GM19468 (cell line): ENCODE measurements around the gene KREMEN2.

Experiments
- ATAC-seq: cut with Tn5 transposase; IDR thresholded peaks from one replicate; pipeline ENCODE4 v1.9.1; 2021; ENCODE audit warnings: mild to moderate bottlenecking, moderate library complexity, moderate number of reproducible peaks; ENCODE audit not compliant: unreplicated experiment; ENCODE audit errors: extremely low read depth

Gene KREMEN2

DNA sequence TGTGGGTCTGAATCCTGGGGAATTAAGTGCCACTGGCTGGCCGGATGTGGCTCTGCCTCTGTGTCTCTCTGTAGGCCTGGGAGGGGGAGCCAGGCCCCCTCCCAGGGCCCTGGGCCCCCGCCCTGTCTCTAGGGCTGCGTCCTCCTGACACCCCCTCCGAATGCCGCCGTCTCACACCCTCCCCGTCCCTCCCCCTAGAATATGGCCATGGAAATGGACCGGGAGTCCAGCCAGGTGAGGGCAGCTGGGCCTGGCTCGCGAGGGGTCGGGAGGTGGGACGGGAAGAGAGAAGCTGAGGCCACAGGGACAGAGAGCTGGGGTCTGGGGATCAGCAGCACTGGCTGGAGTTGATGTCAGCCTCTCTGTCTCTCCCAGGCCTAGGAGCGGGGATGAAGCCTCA is 32.2 kb downstream of the KREMEN2 start:
- no peak for ATAC-seq

DNA sequence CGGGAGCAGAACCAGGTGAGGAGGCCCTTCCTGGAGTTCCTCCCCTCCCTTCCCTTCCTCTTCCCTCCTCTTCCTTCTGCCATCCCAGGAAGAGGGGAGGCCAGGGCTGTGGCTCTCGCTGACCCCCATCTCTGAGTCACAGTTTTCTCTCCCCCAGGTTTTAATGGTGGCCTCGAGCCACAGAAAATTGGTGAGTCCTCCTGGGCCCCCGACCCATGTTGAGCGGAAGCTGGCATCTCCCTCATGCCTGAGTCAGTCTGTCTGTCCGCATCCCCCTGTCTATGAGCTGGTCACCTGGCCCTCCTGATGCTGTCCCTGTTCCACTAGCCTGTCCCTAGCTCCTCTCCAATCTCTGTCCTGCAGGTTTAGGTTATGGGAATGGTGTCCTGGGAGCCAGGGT is 35.9 kb downstream of the KREMEN2 start:
- ATAC-seq = no peak

DNA sequence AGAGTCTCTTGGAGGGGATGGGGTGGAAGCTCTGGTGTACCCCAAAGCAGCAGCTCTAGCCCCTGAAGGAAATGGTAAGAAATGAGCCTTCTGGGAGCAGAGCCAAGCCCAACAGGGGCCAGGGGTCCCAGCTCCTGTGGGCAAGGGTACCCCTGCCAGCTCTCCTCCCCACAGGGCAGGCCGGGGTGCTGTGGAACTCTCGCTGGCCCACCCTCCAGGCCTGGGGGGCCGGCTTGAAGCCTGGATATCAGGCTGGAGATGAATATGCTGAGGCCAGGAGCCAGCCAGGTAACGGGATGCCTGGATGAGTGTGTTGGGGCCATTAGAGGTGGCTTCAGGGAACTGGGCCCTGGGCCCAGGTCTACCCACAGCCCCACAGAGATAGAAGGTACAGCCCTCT is 36.5 kb downstream of the KREMEN2 start:
- ATAC-seq = no peak

GRCh38 chr16:3001316-3001715 is 37.2 kb downstream of the KREMEN2 start:
- ATAC-seq = no peak

DNA sequence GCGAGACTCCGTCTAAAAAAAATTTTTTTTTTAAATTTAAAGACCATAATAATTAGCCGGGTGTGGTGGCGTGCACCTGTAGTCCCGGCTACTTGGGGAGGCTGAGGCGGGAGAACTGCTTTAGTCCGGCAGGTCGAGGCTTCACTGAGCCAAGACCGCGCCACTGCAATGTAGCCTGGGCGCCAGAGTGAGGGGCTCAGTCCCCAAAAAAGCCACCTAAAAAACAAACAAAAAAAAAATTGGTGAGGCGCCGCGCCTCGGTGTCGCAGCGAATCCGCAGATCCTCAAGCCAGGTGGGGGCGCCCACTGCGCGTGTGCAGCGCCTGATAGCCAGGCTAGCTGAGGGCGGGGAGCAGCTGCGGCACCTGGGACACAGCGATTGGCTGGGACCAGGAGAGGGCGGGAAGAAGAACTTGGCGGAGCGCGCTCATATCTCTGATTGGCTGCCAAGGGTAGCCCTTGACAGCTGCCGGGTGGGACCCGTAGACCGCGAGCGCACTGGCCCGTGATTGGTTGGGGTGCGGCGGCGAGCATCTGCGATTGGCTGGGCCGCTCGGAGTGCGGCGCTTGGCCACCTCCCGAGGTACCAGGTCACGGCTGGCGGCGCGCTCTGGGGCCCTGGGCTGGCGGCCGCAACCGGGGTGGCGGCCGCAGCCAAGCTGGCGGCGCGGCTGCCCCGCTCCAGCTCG is 39.7 kb downstream of the KREMEN2 start:
- peak; percentile 89 for ATAC-seq

DNA sequence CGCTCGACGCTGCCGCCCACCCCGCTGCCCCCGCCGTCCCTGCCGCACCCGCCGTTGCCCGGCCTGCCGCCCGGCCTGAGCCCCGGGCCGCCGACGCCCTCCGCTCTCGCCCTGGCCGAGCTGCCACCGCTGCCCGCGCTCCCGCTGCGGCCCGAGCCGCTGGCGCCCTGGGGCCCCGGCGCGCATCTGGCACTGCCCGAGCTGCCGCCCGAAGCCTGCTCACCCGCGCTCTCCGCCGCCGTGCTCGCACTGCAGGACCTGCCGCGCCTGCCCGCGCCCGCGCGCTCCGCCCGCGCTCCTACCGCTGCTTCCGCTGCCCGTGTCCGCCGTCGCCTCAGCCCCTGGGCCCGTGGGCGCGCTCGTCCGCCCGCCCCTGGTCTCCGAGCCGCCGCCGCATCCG is 40.2 kb downstream of the KREMEN2 start:
- ATAC-seq = no peak

- ATAC-seq = no peak
Observed at GRCh38 chr16:3004781-3005284, 40.8 kb downstream of the KREMEN2 start.

- no peak for ATAC-seq
Observed at GRCh38 chr16:3007059-3007956, 43.2 kb downstream of the KREMEN2 start.

GRCh38 chr16:3007957-3008689 is 44.0 kb downstream of the KREMEN2 start:
- no peak for ATAC-seq

DNA sequence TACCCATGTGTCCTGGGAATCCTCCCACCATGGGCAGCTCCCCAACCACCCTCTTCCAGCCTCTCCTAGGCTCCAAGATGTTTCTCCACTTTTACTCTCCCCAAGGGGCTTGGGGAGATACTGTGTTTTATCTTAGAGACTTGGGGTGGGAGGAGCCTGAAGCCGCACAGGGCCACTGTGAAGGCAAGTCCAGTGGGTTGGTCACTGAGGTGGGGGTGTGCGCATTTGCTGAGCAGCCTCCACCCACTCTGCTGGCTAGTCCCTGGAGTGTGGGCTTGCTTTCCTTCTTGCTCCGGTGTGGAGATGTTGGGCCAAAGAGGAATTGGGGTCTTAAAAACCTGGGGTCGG is 44.6 kb downstream of the KREMEN2 start:
- ATAC-seq = no peak

DNA sequence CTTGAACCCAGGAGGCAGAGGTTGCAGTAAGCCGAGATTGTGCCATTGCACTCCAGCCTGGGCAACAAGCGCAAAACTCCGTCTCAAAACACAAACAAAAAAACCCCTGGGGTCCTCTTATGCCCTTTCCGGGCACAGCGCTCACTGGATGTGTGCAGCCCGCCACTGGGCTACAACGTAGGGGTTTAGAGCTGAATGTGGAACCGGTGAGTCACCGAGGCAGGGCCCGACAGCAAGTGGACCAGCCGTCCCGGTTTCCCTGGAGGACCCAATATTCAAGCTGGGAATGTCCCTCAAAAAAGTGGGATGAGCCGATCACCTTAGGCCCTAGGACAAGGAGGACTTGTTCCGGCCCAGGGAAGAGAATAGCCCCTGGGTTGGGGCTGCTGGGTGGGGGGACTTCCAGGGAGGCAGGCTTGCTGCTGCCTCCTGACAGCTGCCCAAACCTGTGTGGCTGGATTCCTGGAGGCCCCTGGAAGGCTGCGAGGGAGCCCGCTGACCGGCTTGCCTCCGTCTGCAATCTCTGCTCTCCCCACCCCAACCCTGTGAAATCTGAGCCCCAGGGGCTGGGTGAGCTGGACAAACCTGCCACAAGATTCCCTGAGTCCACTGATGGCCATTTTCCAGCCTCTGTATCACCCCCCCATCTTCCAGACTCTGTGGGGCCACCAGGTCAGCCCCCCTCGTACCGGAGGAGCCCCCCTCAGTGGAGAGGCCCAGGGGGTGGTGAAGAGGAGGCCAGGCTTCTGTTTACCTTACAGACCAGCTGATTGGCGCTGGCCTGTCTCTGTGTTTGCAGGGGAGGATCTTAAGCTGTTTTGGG is 45.7 kb downstream of the KREMEN2 start:
- ATAC-seq = no peak

GRCh38 chr16:3010510-3010909 is 46.4 kb downstream of the KREMEN2 start:
- ATAC-seq = no peak

GRCh38 chr16:3012246-3012645 is 48.2 kb downstream of the KREMEN2 start:
- no peak for ATAC-seq

DNA sequence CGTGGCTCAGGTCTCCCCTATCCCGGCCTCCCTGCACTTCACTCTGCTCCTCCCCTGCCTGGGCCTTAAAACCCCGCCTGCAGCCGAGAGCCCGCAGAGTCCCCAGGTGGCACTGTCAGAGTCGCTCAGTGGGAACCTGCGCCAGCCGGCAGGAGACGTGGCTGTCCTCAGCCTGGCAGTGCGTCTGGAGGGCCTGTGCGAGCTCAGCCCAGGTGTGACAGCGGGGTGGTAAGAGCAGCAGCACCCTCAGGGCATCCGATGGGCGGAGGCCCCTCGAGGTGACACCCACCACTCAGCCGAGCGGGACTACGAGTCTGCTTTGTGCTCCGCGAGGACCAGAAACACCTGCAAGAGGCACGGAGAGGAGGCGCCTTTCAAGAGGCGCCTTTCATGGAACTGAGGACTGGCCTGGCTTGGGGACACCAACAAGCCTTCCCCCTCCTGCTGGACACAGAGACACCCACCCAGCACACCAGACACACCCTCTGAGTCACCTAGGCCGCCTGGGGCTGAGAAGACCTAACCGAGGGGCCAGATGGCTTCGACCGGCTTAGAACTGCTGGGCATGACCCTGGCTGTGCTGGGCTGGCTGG is 48.8 kb downstream of the KREMEN2 start, which contains the start of gene CLDN9:
TSS of gene CLDN9 (plus strand) at position 96 of the 593 bp plus-strand sequence. CDS start at position 536, 440 bp downstream.
- ATAC-seq = no peak

GRCh38 chr16:3013491-3013951 is 49.4 kb downstream of the KREMEN2 start:
- no peak for ATAC-seq

GRCh38 chr16:3013998-3014690 is 50.1 kb downstream of the KREMEN2 start:
- ATAC-seq = no peak

GRCh38 chr16:3014971-3015370 is 50.9 kb downstream of the KREMEN2 start:
- no peak for ATAC-seq

- no peak for ATAC-seq
Observed at GRCh38 chr16:3015865-3016521, 51.9 kb downstream of the KREMEN2 start.
